Cardiac fibroblast (primary cell): Measurements from ENCODE around the gene ZBTB47.
A peak's percentile ranks its signal among the peaks of the same experiment; 100 is the strongest.

Experiments used
- DNase-seq, 2 donors: peaks; one replicate each; pipeline versions ENCODE4 v3.0.0 to v3.0.0-alpha.2; 2010; ENCODE audit warnings: low read depth in 2 of 2
- H3K4me3 ChIP-seq, 2 donors: replicated peaks in 1 of 2; 1 replicate in 1 of 2; 2 replicates in 1 of 2; pipeline ENCODE4 v1.5.1; 2011; ENCODE audit warnings: low read depth in 2 of 2, low read length in 2 of 2, mild to moderate bottlenecking in 2 of 2, moderate library complexity in 1 of 2
- CTCF ChIP-seq: IDR thresholded peaks from one replicate; pipeline ENCODE4 v1.5.1; 2011; ENCODE audit warnings: low read depth, mild to moderate bottlenecking, low read length, inconsistent platforms

Gene ZBTB47

GRCh38 chr3:42698911-42699230 is 45.4 kb downstream of the ZBTB47 start:
- no peak for DNase-seq
- H3K4me3 ChIP-seq = no peak overlapping the region
- TF ChIP-seq CTCF = no peak

DNA sequence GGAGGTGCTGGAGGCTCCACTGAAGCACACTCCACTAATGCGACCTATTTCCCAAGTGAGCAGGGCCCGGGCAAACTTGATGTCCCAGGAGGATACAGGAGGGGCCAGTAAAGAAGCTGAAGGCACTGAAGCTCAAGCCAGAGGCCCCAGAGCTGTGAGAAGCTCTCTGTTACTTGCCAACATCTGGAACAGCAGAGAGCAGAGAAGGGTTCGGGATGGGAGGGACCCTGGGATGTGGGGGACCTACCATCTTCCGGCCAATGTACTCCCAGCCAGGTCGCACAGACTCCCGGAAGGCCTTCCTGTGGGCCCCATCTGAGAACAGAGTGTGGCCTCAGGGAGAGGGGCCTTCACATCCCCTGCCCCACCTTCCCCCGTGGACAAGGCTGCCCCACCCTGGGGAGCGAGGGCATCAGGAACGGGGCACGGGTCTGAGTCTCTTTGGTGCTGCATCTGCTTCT is 46.0 kb downstream of the ZBTB47 start:
- no peak for TF ChIP-seq CTCF
- no peak overlapping the region for H3K4me3 ChIP-seq
- DNase-seq = no peak

- DNase-seq = no peak
- TF ChIP-seq CTCF = no peak
- H3K4me3 ChIP-seq = no peak overlapping the region
Observed at GRCh38 chr3:42700366-42701288, 47.1 kb downstream of the ZBTB47 start.

DNA sequence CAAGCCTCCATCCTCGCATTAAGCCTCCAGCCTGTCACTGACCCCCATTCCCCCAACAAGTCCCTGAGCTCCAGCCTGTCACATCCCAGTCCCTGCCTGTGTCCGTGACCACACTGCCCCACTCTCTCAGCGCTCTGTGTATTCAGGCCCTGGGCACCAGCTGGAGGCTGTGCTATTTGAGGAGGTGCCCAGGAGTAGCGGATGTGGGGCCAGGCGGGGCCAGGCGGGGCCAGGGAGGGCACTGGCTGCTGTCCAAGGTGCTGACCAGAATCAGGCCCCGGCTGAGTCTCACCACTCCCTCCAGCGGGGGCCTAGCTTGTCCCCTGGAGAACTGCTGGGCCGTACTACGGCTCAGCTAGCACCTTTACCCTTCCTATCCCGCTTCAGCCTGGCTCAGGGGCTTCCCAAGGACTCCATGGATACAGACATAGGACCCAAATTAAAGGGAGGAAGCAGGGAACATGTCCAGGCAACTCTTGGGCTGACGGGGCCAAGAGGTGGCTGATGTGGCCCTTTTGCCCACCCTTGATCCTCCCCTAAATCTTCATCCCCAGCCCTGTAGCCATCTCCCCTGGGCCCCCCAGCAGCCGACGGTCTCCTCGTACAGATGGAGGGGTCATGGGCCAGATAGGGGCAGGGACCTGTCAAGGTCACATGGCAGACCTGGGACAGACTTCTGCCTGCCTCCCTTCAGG is 48.0 kb downstream of the ZBTB47 start:
- no peak for TF ChIP-seq CTCF
- DNase-seq = peak; percentile 32 to 42

DNA sequence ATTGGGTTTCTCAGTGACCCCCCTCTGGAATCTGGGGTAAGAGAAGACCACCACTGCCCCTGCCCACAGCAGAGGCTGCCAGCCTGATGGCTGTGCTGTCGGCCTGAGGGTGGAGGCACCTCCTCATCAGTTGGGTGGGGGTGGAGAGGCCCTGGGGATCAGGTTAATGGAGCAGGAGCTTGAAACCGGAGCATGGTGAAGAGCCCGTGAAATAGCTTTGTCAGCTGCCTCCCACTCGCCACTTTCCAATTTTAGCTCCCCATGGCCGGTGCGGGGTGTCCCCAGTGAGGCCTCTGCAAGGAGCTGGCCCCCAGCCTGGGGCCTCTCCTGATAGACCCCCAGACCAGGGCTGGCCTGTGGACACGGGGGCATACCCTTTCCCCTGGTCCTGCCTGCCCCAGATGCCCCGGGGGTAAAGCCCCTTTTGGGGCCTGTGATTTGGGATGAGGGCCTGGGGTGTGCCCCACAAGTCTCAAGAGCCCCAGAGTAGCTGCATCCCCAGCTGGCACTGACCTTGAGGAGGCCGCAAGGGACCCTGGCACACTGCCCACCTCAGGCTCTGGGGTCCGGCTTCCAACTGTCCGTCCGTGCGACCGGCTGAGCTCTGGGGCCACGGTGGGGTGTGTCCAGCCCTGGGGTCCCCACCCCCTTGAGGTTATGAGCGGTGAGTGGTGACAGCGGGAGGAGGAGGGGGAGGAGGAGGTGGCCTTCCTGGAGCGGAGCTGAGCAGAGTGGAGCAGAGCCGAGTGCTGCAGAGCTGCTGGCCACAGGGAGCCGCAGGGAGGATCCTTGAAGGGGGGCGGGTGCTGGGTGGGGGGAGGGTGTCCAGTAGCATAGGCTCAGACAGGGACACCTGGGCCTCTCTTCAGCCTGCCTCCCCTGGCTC is 48.8 kb downstream of the ZBTB47 start, which contains the start of gene HHATL:
Gene HHATL (minus strand): TSS at position 733 of the 886 bp plus-strand sequence. CDS start 1,972 bp downstream, outside the sequence.
- no peak within 1 kb of the TSS for H3K4me3 ChIP-seq
- no peak for DNase-seq
- no peak for TF ChIP-seq CTCF

More for the DNA sequence above, 48.0 kb downstream of the ZBTB47 start:
- no peak overlapping the region for H3K4me3 ChIP-seq

DNA sequence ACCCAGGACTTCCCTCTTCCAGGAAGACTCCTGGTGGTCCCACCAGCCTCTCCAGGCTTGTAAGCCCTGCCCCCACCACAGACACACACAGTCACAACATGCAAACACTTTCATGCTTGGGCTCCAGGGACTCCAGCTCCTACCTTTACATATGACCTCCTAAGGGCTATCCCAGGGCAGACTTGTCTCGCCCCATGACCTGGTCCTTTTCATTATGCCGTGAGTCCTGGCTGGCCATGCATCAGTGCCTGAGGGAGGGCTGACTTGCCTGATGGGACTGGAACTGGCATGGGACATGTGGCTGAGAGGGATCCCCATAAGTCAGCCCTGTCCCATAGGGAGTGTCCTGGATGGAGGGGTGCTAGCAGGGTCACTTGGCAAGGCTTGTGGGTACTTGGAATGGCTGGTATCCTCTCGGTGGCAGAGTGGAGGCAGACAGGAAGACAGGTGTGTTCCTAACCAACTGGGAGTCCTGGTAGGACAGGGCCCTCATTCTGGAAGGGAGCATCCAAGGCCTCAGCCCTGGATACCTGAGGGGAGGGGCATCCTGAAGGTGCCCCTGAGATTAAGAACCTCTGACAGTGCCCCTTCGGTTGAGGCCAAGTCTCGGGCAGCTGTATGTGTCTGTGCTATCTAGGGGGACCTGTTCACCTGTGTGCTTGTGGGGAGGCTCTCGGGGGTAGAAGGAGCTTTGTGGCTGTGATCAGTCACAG is 49.6 kb downstream of the ZBTB47 start:
- no peak for DNase-seq
- H3K4me3 ChIP-seq = no peak overlapping the region
- no peak for TF ChIP-seq CTCF
